H1 (cell line): Measurements from ENCODE around the gene EXOC2. TPM values are rescaled to one million over a fixed set of nuclear protein-coding genes. Genes with fewer than 3 reads are reported as not detected.

Experiments used
- CTCF ChIA-PET: fragments of 300-600 bp; sonication (Branson Sonifier 250); formaldehyde crosslinking; loops from one replicate; lab custom pipeline; 2021; ENCODE audit not compliant: partially characterized antibody; lab: Charles Lee
- POLR2A ChIA-PET: fragments of 300-600 bp; sonication (Branson Sonifier 250); formaldehyde crosslinking; loops from one replicate; lab custom pipeline; 2021; ENCODE audit warnings: inconsistent platforms; ENCODE audit not compliant: partially characterized antibody; lab: Charles Lee
- DNase-seq, 2 experiments: peaks; one replicate each; pipeline versions ENCODE4 v3.0.0 to v3.0.0-alpha.2; 2010 to 2022; ENCODE audit warnings: low spot score in 2 of 2, low read depth in 1 of 2, mixed read lengths in 1 of 2
- FAIRE-seq: peaks from 2 replicates; lab custom pipeline; 2011; peaks lifted over from hg19 to GRCh38; lab: Jason Lieb, UNC
- H2AFZ ChIP-seq: 2 replicates; pipeline ENCODE4 v1.8.1; 2012; ENCODE audit warnings: low read length, inconsistent platforms
- H2AK5ac ChIP-seq: 2 replicates; pipeline ENCODE4 v1.6.1; 2013; ENCODE audit warnings: low read depth, low read length
- H2BK120ac ChIP-seq: replicated peaks from 2 replicates; pipeline ENCODE3; 2013; ENCODE audit warnings: low read depth, low read length, inconsistent platforms
- H2BK12ac ChIP-seq: 2 replicates; pipeline ENCODE4 v1.6.1; 2013; ENCODE audit warnings: low read depth, low read length
- H2BK15ac ChIP-seq: 2 replicates; pipeline ENCODE4 v1.6.1; 2013; ENCODE audit warnings: low read length
- H2BK20ac ChIP-seq: 2 replicates; pipeline ENCODE4 v1.6.1; 2013; ENCODE audit warnings: low read length
- H2BK5ac ChIP-seq: 2 replicates; pipeline ENCODE4 v1.6.1; 2013; ENCODE audit warnings: low read depth, low read length
- H3K14ac ChIP-seq: 2 replicates; pipeline ENCODE4 v1.6.1; 2013; ENCODE audit warnings: inconsistent platforms; ENCODE audit not compliant: insufficient read length
- H3K18ac ChIP-seq: 2 replicates; pipeline ENCODE4 v1.6.1; 2013; ENCODE audit warnings: low read length; ENCODE audit errors: extremely low read depth
- H3K23ac ChIP-seq: 2 replicates; pipeline ENCODE4 v1.6.1; 2013; ENCODE audit warnings: inconsistent platforms; ENCODE audit not compliant: insufficient read length
- H3K23me2 ChIP-seq: 2 replicates; pipeline ENCODE4 v1.6.1; 2013; ENCODE audit warnings: low read depth, low read length
- H3K27ac ChIP-seq: 2 replicates; pipeline ENCODE4 v1.6.1; 2011; ENCODE audit warnings: low read depth, low read length, inconsistent platforms
- H3K27me3 ChIP-seq, 4 experiments: replicated peaks in 1 of 4; 1 replicate in 1 of 4; 2 replicates in 3 of 4; pipeline versions ENCODE4 v1.6.1 to v1.8.1; 2011 to 2013; ENCODE audit warnings: low read length in 3 of 4, mild to moderate bottlenecking in 3 of 4, inconsistent platforms in 2 of 4, mixed read lengths in 2 of 4, moderate library complexity in 1 of 4; ENCODE audit not compliant: control insufficient read depth in 3 of 4, insufficient read depth in 3 of 4; ENCODE audit errors: extremely low read depth in 1 of 4
- H3K36me3 ChIP-seq, 4 experiments: 2 replicates each; pipeline versions ENCODE4 v1.6.1 to v1.8.1; 2011 to 2013; ENCODE audit warnings: mild to moderate bottlenecking in 4 of 4, low read length in 3 of 4, moderate library complexity in 2 of 4, control low read depth in 1 of 4, inconsistent platforms in 1 of 4; ENCODE audit not compliant: insufficient read depth in 4 of 4, control insufficient read depth in 2 of 4
- H3K4ac ChIP-seq: replicated peaks from 2 replicates; pipeline ENCODE3; 2013; ENCODE audit warnings: low read length, low read depth, mixed read lengths, inconsistent platforms; ENCODE audit not compliant: insufficient read length
- H3K4me1 ChIP-seq, 4 experiments: replicated peaks in 1 of 4; 1 replicate in 1 of 4; 2 replicates in 3 of 4; pipeline versions ENCODE4 v1.6.1 to v1.8.1; 2011 to 2013; ENCODE audit warnings: low read length in 3 of 4, inconsistent platforms in 2 of 4, mixed read lengths in 1 of 4; ENCODE audit not compliant: insufficient read depth in 4 of 4, control insufficient read depth in 3 of 4
- H3K4me2 ChIP-seq, 2 experiments: 2 replicates each; pipeline versions ENCODE4 v1.6.1 to v1.8.1; 2011 to 2013; ENCODE audit warnings: low read depth in 2 of 2, low read length in 2 of 2, control low read depth in 1 of 2, inconsistent platforms in 1 of 2, mild to moderate bottlenecking in 1 of 2; ENCODE audit not compliant: insufficient read depth in 1 of 2
- H3K4me3 ChIP-seq, 4 experiments: fragments of 200-600, 300-600 bp in 1 of 4; sonication (generic), shearing (Covaris generic), sonication (Bioruptor Twin) in 1 of 4; 2 replicates each; pipeline versions ENCODE4 v1.5.1 to v1.8.1; 2011 to 2016; ENCODE audit warnings: low read length in 4 of 4, low read depth in 3 of 4, control low read depth in 2 of 4, inconsistent platforms in 2 of 4, mild to moderate bottlenecking in 2 of 4, mixed read lengths in 1 of 4, moderate library complexity in 1 of 4; ENCODE audit not compliant: insufficient read depth in 2 of 4; ENCODE audit errors: extremely low read depth in 1 of 4
- H3K56ac ChIP-seq: replicated peaks from 2 replicates; pipeline ENCODE3; 2013; ENCODE audit warnings: low read depth, mild to moderate bottlenecking, mixed read lengths, low read length, inconsistent platforms; ENCODE audit not compliant: insufficient read length
- H3K79me1 ChIP-seq: 2 replicates; pipeline ENCODE4 v1.6.1; 2013; ENCODE audit warnings: low read depth, low read length, control low read depth
- H3K79me2 ChIP-seq, 2 experiments: 2 replicates each; pipeline versions ENCODE4 v1.6.1 to v1.8.1; 2012 to 2013; ENCODE audit warnings: low read length in 2 of 2, mild to moderate bottlenecking in 2 of 2, inconsistent platforms in 1 of 2; ENCODE audit not compliant: insufficient read depth in 2 of 2, control insufficient read depth in 1 of 2
- H3K9ac ChIP-seq, 4 experiments: replicated peaks in 1 of 4; 1 replicate in 1 of 4; 2 replicates in 3 of 4; pipeline versions ENCODE4 v1.6.1 to v1.8.1; 2011 to 2013; ENCODE audit warnings: low read depth in 3 of 4, low read length in 3 of 4, control low read depth in 2 of 4, mild to moderate bottlenecking in 2 of 4, moderate library complexity in 2 of 4, inconsistent platforms in 1 of 4; ENCODE audit errors: extremely low read depth in 1 of 4
- H3K9me3 ChIP-seq, 2 experiments: 2 replicates each; pipeline versions ENCODE4 v1.6.1 to v1.8.1; 2012 to 2013; ENCODE audit warnings: mild to moderate bottlenecking in 2 of 2, moderate library complexity in 2 of 2, control low read depth in 1 of 2, inconsistent platforms in 1 of 2, low read depth in 1 of 2, low read length in 1 of 2, mixed read lengths in 1 of 2; ENCODE audit not compliant: insufficient read depth in 2 of 2
- H4K20me1 ChIP-seq, 2 experiments: replicated peaks in 1 of 2; 2 replicates each; pipeline versions ENCODE3 to v1.8.1; 2011 to 2013; ENCODE audit warnings: inconsistent platforms in 2 of 2, low read length in 2 of 2, mild to moderate bottlenecking in 1 of 2; ENCODE audit not compliant: insufficient read depth in 2 of 2, control insufficient read depth in 1 of 2
- H4K5ac ChIP-seq: 2 replicates; pipeline ENCODE4 v1.6.1; 2013; ENCODE audit warnings: low read length, low read depth, mixed read lengths, inconsistent platforms; ENCODE audit not compliant: insufficient read length
- H4K8ac ChIP-seq: 2 replicates; pipeline ENCODE4 v1.8.0; 2013; ENCODE audit warnings: mild to moderate bottlenecking, moderate library complexity, low read length, inconsistent platforms; ENCODE audit not compliant: insufficient read depth; ENCODE audit errors: extremely low read depth
- H4K91ac ChIP-seq: replicated peaks from 2 replicates; pipeline ENCODE3; 2013; ENCODE audit warnings: low read length, mixed read lengths, inconsistent platforms; ENCODE audit not compliant: insufficient read length
- BCL11A ChIP-seq, 2 experiments: IDR thresholded peaks; one replicate each; pipeline ENCODE4 v1.6.1; 2011; ENCODE audit warnings: low read depth in 2 of 2, low read length in 2 of 2, mild to moderate bottlenecking in 2 of 2
- BRCA1 ChIP-seq: IDR thresholded peaks from 2 replicates; pipeline ENCODE4 v1.6.1; 2012; ENCODE audit warnings: low read depth, low read length, improper control_type of control experiment
- FOSL1 ChIP-seq: IDR thresholded peaks from 2 replicates; pipeline ENCODE4 v1.6.1; 2011; ENCODE audit warnings: mild to moderate bottlenecking, low read depth, low read length, moderate library complexity; ENCODE audit not compliant: insufficient read depth
- HDAC6 ChIP-seq: IDR thresholded peaks from one replicate; pipeline ENCODE4 v1.7.1; 2012; ENCODE audit warnings: low read depth, mild to moderate bottlenecking, inconsistent platforms, low read length, moderate library complexity
- KDM1A ChIP-seq: fragments of 200-600, 300-600 bp; sonication (generic); IDR thresholded peaks from 2 replicates; pipeline ENCODE4 v1.7.1; 2016; ENCODE audit warnings: mild to moderate bottlenecking, low read length, borderline replicate concordance
- KDM4A ChIP-seq: IDR thresholded peaks from one replicate; pipeline ENCODE4 v1.7.1; 2012; ENCODE audit warnings: low read depth, mild to moderate bottlenecking, moderate library complexity, low read length, inconsistent platforms; ENCODE audit not compliant: severe bottlenecking
- NANOG ChIP-seq: IDR thresholded peaks from 2 replicates; pipeline ENCODE4 v1.6.1; 2011; ENCODE audit warnings: low read length, low read depth, mild to moderate bottlenecking, inconsistent platforms; ENCODE audit not compliant: insufficient read depth, poor library complexity, severe bottlenecking
- POLR2A ChIP-seq, 2 experiments: IDR thresholded peaks; 1 replicate in 1 of 2; 2 replicates in 1 of 2; pipeline ENCODE4 v1.6.1; 2011; ENCODE audit warnings: low read depth in 2 of 2, low read length in 2 of 2, mild to moderate bottlenecking in 2 of 2; ENCODE audit errors: control extremely low read depth in 1 of 2
- SIX5 ChIP-seq: IDR thresholded peaks from 2 replicates; pipeline ENCODE4 v1.6.1; 2011; ENCODE audit warnings: mild to moderate bottlenecking, low read depth, low read length
- ZNF274 ChIP-seq: IDR thresholded peaks from 2 replicates; pipeline ENCODE4 v1.7.0; 2012; ENCODE audit warnings: low read length, borderline replicate concordance; ENCODE audit errors: extremely low read depth
- WGBS, 2 experiments: shearing (Covaris generic) in 1 of 2; methylation state at CpG; one replicate each; pipeline versions ENCODE4 v1.1.6 to v1.1.7; 2013 to 2015; ENCODE audit warnings: low lambda C conversion rate in 2 of 2, mixed read lengths in 2 of 2, inconsistent platforms in 1 of 2, low coverage in 1 of 2, missing lambda C conversion rate in 1 of 2; ENCODE audit not compliant: insufficient replicate concordance in 2 of 2, insufficient coverage in 1 of 2, insufficient read length in 1 of 2; ENCODE audit errors: extremely low coverage in 1 of 2, missing lambda C conversion rate in 1 of 2; 5-methylcytosine and 5-hydroxymethylcytosine counted together
- polyA plus RNA-seq, 7 experiments: library from polyadenylated mRNA; depleted of rRNA in 3 of 7; stranded (reverse) in 5 of 7; unstranded in 2 of 7; fragments of >200 nt in 5 of 7; fragments of 200-250 nt in 2 of 7; gene quantifications; 1 replicate in 5 of 7; 2 replicates in 1 of 7; 4 replicates in 1 of 7; pipeline versions ENCODE4 v1.2.1 to v1.2.3, GENCODE V29; 2011 to 2013; ENCODE audit warnings: missing spikeins in 2 of 7, mixed read lengths in 2 of 7
- total RNA-seq: library from RNA; stranded (reverse); fragmentation: NEBNext Ultra II Directional; extraction: Animal tissue kit (Norgen Biotek cat#: 25700); gene quantifications from 2 replicates; pipeline ENCODE4 v1.2.1, GENCODE V29; 2021
- TF ChIP-seq, protein P1 (sequence below): IDR thresholded peaks from 2 replicates; pipeline ENCODE4 v1.6.1; 2012; ENCODE audit warnings: inconsistent platforms
- TF ChIP-seq, protein P2 (sequence below): IDR thresholded peaks from 2 replicates; pipeline ENCODE4 v1.6.1; 2012; ENCODE audit warnings: inconsistent platforms

EXOC2 gene
- total and polyA plus RNA-seq, 2 of the 8 experiments (the other 6 are each of a cell fraction or from before 2014, with no cell fraction given), result 25.5 to 44.4 TPM

DNA sequence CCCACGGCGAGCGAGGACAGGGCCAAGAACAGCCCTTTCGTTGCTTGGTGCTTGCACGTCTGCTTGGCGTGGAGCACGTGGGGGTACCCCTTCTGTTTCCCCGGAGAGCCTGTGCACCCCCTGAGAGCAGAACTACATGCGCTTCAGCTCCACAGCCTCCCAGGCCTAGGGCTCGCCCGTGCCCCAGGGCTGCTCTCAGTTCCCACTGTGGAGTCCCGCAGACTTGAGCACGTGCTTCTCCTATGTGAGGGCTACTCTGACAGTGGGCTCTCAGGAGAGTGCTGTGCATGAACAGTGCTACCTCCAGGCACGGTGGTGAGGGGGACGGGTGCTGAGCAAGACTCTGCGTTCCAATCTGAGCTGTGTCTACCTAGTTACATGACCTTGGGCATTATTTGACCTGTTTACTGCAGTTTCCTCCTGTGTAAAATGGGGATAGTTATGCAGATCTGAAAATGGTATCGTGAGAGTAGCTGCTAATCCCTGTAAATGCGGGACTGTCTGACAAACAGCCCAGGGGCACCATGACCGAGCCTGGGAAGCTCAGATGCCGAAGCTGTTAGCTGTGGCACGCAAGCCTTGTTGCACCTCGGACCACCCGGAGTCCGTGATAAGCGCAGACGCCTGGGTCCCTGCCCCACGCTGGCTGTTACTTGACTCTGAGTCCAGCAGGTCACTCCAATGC, 219.0 kb downstream of the EXOC2 start:
- Histone ChIP-seq H3K23ac (no peak overlapping the region), H3K9ac (no peak overlapping the region), H3K36me3 (no peaks in the 10 kb centered on the region), H4K20me1 (no peaks in the 10 kb centered on the region), H2AK5ac (no peak overlapping the region), H3K4me1 (no peaks in the 10 kb centered on the region), H2BK120ac (no peak overlapping the region), H3K4ac (no peak overlapping the region), H3K4me3 (no peak overlapping the region), H4K8ac (no peak overlapping the region), H3K18ac (no peak overlapping the region), H2BK20ac (no peak overlapping the region), H3K27ac (no peak overlapping the region), H3K56ac (no peak overlapping the region), H3K4me2 (no peak overlapping the region), H4K91ac (no peak overlapping the region), H2AFZ (no peak overlapping the region), H4K5ac (no peak overlapping the region), H3K79me1 (no peaks in the 10 kb centered on the region), H3K14ac (no peak overlapping the region), H3K23me2 (no peaks in the 10 kb centered on the region), H3K27me3 (no peaks in the 10 kb centered on the region), H3K79me2 (no peaks in the 10 kb centered on the region), H3K9me3 (no peaks in the 10 kb centered on the region; a peak in 1 of 4 replicates), H2BK5ac (no peak overlapping the region), H2BK15ac (no peak overlapping the region), H2BK12ac (no peak overlapping the region)
- CTCF ChIA-PET, result interaction anchor here (0.9 to 1.9 kb wide), 6 partner anchors 10 to 285 kb away, joined by 3 to 4 read pairs (median 3); no protein-coding TSS in a partner anchor
- POLR2A ChIA-PET, result interaction anchor here (0.6 to 1.3 kb wide), 2 partner anchors 8 to 255 kb away, joined by 3 read pairs; no protein-coding TSS in a partner anchor
- no peak for FAIRE-seq
- WGBS, 2 experiments, result 90% methylated on average over 27 of the region's 27 CpGs; no CpG with 5 or more reads in 1 of the 2 experiments
- no peak for DNase-seq
- TF ChIP-seq SIX5 (no peak), BRCA1 (no peak), POLR2A (IDR thresholded peaks at IDR 0.05; ENCODE audit: control extremely low read depth in 1 of 2, low read depth in 2 of 2, low read length in 2 of 2) (no peak), ZNF274 (no peak), KDM1A (no peak), FOSL1 (no peak), NANOG (no peak), HDAC6 (no peak), KDM4A (no peak), BCL11A (IDR thresholded peaks at IDR 0.05; ENCODE audit: low read depth in 2 of 2, low read length in 2 of 2) (no peak)
- TF ChIP-seq, protein P1, sequence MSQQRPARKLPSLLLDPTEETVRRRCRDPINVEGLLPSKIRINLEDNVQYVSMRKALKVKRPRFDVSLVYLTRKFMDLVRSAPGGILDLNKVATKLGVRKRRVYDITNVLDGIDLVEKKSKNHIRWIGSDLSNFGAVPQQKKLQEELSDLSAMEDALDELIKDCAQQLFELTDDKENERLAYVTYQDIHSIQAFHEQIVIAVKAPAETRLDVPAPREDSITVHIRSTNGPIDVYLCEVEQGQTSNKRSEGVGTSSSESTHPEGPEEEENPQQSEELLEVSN, result no peak
- TF ChIP-seq, protein P2, sequence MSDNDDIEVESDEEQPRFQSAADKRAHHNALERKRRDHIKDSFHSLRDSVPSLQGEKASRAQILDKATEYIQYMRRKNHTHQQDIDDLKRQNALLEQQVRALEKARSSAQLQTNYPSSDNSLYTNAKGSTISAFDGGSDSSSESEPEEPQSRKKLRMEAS, result no peak
